Stimulated activated naive CD4-positive, alpha-beta T cell (primary cell): ENCODE results near the gene KCNIP1.
A peak's percentile ranks its signal among the peaks of the same experiment; 100 is the strongest.

Experiments
- DNase-seq, 6 experiments: peaks; one replicate each; lab custom pipeline; 2025; lab: John Stamatoyannopoulos, UW

The KCNIP1 gene

DNA sequence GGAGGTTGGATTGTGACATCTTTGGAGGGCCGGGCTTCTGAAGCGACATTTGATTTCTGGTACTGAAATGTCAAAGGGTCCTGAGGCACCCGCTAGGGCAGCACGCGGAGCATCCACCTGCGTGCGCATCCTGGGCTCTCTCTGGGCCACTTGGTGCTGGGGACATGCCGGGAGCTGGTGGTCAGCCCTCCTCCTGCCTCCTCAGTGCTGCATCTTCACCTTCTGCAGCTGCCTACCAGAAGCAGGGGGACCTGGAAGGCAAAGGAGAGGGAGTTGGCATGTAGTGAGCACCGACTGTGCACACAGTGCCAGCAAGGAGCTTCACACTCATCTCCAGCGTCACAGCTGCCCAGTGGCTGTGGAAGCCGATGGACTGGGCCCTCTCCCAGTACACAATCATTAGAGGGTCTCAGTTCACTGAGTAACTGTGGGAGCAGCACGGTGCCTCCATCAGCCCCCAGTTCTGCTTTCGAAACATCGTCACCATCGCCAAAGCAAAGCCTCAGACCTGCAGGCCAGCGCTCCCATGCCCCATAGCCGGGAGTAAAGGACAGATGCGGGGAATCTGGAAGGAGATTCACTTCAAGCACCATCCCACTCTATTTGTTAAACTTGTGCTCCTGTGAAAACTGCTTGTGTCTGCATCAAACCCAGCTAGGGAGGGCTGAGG, 138.4 kb downstream of the KCNIP1 start:
- DNase-seq = no peak

DNA sequence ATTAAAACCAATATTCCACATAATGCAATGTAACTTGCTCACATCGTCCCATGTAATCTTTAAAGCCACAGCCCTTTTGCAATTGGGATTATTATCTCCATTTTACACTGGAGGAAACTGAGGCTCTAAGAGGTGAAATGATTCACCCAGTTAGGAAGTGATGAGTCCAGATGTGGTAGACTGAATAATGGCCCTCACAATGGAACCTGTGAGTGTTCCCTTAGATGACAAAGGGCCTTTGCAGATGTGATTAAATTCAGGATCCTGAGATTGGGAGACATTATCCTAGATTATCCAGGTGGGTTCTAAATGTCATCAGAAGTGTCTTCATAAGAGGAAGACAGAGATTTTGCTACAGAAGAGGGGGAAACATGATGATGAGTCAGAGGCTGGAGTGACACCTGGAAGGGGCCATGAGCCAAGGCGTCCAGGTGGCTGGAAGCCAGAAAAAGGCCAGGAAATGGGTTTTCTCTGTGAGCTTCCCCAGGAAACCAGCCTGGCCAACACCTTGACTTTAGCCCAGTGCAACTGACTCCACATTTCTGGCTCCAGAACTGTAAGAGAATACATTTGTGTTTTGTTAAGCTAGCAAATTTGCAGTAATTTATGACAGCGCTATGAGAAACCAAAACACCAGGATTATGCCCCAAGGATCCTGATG, 139.1 kb downstream of the KCNIP1 start:
- no peak for DNase-seq

DNA sequence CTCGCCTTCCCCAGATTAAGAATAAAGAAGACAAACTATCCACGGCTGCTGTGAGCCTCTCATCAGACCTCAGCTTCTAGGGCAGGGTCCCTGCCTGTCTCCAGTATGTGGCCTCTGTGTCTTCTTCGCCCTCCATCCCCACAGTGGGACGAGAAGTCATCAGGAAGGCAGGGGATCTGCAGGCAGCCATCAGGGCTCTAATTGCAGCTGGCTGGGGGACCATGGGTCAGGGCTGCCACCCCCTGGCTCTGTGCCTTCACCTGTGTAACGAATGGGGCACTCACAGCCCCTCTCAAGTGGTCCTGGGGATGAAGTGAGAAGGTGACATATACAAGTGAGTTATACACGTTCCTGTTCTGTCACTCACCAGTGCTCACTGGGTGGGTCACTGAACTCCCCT, 139.8 kb downstream of the KCNIP1 start:
- DNase-seq = no peak

DNA sequence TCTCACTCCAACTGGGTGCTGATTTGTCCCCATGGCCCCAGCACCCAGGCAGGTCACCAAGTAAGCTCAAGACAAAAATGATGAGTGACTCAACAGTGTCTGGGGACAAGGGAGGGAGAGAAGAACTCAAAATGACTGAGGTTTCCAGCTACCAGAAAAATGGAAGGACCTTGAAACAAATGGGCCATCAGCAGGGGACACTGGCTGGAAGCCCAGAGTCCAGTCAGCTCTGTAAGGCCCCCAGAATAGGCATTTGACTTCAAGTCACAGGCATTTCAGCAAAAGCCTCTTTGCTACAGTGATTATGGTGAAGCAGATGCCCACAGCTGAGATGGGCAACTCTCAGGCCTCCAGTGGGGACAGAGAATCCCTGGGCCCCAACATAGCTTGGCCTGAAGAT, 140.7 kb downstream of the KCNIP1 start:
- no peak for DNase-seq

DNA sequence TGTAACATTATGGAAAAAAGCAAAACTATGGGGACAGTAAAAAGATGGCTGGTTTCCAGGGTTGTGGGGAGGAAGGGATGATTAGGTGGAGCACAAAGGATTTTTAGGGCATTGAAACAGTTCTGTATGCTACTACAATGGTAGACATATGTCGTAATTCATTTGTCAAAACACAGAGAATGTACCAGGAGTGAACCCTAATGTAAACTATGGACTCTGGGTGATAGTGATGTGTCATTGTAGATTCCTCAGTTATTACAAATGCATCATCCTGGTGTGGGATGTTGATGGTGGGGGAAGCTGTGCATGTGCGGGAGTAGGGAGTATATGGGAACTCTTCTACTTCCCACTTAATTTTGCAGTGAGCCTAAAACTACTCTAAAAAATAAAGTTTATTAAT, 144.7 kb downstream of the KCNIP1 start:
- no peak for DNase-seq

DNA sequence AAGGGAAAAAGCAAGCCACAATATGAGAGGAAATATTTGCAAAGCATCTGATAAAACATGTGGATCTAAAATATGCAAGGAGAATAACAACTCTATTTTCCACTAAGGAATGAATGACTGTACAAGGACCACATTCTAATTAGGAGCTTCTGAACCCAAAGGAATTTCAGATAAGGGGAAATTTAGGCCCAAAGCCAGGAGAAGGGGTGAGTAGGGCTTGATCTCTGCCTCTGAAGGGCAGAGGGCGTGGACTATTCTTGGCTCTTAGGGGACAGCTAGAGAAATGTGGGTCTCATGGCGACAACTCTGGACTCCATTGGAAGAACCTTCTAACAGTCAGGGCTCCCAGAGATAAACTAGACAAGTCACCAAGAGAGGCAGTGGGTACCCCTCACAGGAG, 147.0 kb downstream of the KCNIP1 start:
- DNase-seq = no peak

DNA sequence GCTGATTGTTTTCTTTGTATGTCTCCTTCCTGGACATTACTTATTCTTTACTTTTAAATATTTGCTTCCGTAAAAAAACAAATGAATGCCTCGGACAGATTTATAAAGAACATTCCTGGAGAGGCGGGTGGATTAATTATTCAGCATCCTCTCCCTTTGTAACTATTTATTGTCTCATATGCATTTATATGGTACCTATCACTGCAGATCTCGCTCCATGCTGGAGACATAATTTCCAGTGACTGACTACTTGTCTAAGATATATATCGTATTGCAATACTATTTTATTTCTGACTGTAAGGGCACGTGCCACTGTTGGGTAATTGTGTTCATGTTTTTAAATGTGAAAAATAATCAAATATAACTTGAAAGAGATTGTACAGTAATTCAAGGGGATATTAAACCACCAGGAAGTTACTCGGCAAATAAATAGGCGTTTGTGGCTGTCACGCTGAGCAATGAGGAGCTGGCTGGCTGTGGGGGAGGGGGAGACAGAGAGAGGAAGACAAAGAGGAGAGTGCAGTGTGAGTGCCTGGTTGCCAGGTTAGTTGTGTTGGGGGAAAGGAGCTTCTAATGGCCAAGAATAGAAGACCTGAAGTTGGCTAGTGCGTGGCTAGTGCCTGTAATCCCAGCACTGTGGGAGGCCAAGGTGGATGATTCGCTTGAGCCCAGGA, 147.9 kb downstream of the KCNIP1 start:
- no peak for DNase-seq

DNA sequence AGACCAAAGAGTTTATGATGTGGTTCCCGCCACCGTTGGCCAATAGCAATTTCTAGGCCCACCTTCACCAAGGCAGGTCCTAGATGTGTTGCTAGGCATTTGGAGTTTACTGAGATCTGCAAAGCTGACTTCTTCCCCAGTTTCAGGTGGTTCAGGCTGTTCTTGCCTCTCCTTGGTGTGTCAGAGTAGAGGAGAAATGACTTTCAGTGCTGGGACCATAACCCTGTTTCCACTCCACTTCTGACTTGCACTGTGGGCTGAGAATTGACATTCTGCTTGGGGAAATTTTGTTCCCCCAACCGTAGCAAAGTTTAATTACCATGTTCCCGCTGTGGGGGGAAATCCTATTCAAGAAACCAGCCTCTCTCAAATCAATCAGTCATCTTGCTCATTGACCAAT, 151.7 kb downstream of the KCNIP1 start:
- no peak for DNase-seq

DNA sequence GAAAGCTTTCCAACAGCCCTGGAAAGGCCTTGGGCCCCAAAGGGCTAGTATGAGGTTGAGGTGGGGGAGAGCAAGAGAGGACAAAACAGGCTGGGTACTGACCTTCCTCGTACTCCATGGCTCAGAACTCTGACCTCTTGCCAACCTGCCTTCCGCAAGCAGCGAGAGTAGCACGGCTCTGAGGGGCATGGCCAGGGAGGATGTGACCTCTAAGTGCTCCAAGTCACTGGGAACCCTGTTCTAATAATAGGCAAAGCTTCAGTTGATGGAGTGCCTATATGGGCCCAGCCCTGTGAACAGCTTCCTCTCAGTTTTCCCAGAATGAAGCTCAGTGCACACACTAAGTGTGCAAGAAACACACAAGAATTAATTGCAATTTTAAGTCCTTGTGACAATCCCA, 152.1 kb downstream of the KCNIP1 start:
- DNase-seq = no peak

DNA sequence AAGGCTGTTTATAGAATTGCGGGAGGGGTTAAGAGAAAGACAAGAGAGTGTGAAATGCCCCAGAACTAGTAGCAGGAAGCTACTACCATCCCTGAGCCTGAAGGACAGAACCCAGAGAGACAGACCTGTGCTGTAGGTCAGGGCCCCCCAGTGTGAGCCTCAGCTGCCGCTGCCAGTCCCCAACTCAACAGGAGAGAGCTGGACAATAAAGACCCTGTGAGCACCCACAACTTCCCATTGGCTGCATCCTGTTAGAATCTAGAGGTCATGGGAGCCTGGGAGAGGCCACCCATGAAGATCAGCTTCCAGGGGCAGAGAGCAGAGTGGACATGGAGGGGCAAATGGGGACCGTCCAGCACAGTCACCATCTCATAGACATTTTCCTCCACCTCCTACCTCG, 152.5 kb downstream of the KCNIP1 start:
- DNase-seq = no peak

DNA sequence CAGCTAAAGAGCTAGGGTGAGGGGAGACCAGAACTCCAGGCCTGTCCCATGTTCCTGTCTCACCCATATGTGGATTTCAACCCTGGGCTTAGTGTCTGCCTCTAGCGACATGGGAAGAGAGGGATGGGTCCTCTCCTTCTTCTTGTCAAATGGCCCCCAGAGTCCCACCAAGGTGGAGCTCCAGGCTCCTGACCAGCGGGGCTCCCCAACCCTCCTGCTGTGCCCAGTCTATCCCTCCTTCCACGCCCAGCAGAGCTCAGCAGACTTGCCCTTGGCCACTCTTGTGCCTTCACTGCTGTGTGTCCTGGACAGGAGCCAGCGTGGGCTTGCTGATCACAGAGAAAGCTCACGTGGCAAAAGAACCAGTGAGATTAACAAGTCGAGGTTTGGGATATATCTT, 156.7 kb downstream of the KCNIP1 start:
- no peak for DNase-seq

DNA sequence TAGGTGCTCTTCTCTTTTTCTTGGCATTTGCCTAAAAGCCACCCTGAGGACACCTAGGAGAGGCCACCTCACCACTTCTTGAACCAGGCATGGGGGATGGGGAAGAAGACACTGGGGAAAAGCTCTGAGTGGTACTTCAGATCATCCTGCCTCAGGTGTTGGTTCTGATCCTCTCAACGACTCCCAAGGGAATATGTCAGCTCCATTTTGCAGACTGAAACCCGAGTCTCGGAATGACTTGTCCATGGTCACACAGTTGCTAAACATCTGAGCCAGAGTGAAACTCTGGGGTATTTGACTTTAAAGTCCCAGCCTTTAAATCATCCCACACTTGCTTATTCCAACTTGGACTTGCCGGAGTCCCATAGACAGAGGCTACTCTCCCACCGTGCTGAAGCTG, 159.1 kb downstream of the KCNIP1 start:
- no peak for DNase-seq

DNA sequence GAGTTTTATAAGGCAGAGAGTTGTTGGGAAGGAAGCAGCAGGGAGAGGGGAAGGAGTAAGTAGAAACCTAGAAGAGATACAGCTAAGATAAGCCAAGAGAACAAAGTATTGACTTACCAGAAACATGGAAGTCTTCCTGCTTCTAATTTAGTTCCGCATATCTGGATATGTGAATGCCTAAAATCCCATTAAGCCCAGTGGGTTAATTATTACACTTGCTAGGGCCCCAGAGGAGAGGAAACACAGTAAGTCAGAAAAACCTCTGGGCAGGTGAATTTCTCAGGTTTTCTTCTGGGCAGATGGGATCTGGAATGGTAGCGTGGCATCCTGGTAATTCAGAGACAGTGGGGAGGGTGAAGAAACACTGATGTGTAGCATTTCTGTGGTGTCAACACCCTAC, 175.0 kb downstream of the KCNIP1 start:
- DNase-seq = no peak

DNA sequence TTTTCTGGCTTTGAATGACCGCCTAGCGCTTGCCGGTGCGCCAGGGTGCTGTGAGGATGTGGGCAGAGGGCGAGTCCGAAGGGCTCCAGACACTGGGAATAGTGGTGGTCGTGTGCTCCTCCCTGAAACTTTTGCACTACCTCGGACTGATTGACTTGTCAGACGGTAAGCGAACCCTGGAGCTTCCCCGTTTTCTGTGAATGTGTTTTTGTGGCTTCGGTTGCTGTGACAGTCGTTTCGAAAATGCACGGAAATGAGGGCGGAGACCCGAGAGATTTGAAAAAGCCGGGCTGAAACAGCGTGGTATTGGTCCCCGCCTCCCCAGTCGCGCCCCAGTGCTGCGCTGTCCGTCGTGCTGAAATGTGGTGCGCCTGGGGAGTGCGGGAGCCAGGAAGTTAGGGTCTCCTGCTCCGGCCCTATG, 177.2 kb downstream of the KCNIP1 start:
- peak in 1 of 6 experiments; percentile 14 for DNase-seq

DNA sequence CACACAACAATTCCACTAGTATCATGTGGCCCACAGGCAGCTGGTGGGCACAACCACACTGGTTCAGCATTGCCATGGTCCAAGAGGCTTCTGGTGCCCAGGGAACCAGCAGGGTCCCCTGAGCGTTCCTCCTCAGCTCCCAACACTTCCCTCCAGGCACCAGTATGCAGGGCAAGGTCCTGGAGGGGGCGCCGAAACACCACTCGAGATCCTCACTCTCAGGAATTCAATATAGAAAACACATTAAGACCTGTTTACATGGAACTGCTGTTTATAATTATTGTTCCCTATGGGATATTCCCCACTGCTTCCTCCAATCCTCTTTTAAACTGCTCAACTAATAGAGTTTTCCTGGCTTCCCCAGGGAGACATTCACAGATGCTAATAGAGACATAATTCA, 187.8 kb downstream of the KCNIP1 start:
- no peak for DNase-seq

DNA sequence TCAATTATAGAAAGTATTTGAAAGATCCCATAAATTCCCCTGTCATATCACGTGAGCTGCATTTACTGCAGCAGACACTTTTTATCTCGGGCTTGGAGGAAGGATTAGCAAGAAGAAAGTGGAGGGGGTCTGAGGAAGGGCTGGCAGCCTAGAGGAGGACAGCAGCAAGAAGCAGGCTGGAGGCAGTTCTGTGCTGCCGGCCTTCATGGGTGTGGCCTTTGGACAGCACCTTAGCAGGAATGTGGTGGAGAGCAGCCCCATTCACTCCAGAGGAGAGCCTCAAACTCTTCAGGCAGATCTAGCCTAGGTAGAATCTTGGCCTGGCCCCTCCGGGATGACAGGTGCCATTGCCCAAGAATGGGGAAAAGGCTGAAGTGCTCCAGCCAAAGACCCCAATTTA, 189.9 kb downstream of the KCNIP1 start:
- no peak for DNase-seq

DNA sequence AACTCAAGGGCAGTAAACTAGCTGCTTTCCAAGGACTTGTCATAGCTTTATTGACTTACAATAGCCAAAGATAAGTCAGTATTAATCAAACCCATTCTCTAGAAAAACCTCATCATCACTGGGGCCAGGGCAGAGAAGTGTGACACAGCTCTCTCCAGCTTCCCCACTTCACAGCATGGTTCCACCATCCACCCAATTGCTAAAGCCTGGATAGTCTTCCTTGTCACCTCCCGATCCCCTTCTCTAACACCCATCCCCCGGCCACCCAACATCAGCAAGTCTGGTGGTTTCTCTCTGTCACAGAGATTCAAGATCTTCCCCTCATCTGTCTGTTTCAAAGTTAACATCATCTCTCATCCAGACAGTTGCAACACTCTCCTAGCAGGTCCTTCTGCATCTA, 191.1 kb downstream of the KCNIP1 start:
- no peak for DNase-seq

DNA sequence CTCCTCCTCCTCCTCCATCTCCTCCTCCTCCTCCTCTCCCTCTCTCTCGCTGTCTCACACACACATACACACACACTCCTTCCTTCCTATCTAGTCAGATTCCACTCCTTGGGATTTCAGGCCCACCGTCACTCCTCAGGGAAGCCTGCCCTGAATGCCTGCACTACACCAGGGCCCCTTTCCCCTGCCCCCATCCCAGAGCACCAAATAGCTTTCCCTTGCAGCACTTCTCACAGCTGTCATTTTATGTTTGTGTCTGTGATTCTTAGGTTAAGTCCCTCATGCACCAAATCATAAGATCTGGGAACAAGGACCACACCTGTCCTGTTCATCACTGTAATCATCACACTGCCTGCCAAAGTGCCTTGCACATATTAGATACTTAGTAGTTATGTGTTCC, 193.2 kb downstream of the KCNIP1 start:
- no peak for DNase-seq

DNA sequence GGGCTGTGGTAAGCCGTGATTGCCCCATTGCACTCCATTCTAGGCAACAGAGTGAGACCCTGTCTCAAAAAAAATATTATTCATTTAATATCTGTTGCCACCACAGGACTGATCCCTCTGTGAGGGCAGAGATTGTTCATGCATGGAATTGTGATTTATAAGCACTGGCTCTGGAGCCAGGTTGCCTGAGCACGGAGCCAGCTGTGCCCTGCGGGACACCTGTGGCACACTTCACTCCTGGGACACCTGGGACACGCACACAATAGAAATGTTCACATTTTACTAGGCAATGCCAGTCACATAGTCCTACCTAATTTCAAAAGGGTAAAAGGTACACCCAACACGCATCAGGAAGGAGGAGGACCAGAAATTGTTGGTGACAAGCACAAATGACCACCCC, 196.7 kb downstream of the KCNIP1 start:
- DNase-seq = no peak

DNA sequence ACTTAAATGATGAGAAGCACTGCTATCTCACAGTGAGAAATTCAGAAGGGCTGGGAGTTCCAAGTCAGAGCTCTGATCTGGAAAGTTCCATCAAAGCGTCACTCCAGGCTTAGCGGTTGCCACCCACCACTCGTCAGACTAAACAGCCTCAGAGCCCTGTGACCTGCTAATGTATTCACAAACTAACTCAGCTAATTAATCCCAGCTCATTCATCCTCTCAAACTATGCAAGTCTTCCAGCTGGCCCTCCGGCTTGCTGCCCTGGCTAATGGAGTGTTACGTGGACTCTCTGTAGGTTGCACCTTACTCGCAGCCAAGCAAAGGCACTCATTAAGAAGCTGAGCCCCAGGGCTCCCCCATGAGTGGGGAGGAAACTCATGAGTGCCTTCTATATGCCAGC, 197.5 kb downstream of the KCNIP1 start:
- DNase-seq = no peak

DNA sequence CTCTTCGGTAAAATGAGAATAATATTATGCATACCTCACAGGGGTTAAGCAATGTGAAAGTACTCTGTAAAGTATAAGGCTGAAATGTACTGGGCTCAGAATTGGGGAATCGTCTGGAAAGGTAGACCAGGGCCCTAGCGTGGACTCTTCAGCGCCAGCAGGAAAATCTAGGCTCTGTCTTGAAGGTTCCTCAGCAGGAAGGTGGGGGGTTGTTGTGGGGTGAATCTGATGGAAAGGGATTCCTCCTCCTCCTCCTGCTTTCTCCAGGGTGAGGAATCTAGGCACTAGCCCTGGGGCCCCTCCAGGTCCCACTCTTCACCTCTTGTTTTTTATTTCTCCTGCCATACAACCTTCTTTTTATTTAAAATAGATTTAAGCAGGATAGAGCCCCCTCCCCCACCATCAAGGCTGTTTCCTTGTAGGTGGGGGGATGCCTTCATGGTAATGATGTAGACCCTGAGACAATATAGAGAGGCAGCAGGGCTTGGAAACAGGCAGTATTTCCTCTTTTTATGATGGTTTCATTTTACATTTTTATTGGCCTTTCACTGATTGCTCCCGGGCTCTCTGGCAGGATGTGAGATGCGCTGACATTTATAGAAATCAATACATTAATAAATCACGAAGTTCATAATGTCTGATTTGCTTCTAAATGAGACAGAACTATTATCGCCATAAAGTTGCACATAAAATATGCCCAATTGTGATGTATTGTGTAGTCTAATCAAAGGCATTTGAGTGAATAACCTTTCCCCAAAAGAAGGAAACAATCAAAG, 200.8 kb downstream of the KCNIP1 start:
- DNase-seq = no peak

DNA sequence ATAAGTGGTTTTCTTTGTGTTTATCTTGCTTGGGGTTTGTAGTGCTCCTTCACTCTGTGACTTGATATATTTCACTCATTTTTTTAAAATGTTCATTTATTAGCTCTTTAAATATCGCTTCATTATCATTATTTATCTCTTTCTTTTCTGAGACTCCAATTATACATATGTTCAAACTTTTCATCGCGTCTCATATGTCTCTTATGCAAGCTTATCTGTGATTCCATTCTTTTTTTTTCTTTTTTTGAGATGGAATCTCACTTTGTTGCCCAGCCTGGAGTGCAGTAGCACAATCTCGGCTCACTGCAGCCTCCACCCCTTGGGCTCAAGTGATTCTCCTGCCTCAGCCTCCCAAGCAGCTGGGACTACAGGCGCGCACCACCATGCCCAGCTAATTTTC, 205.8 kb downstream of the KCNIP1 start:
- DNase-seq = no peak

DNA sequence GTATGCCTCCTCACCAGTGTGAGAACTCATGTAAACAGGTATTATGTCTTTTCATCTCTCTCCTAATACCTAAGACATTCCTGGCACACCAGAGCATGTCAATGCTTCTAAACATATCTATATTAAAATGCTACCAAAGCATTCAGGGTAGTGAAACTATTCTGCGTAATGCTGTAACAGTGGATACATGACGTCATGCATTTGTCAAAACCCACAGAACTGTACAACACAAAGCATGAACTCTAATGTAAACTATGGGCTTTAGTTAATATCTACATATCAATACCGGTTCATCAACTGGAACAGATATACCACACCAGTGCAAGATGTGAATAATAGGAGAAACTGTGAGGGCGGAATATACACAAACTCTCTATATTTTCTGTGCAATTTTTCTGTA, 207.5 kb downstream of the KCNIP1 start:
- no peak for DNase-seq
